ENCODE measurements around the gene RCAN1.

DNA sequence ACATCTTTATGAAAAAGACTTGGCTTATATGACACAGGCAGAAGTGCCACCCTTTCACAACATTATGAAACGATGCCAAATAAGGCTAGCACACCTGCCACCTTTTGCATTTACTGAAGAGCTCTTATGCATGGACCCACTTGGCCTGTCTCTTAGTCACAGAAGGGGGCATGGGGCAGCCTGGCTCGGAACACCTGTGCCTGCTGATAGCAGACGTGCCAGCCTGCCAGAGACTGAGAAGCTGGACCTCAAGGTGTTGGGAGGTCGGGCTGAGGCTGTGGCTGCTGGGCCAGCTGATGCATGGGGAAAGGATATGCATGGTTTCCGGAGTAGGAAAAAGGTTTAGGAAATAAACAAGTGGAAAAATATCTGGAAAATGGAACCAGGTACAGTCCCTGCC, 21.5 kb downstream of the RCAN1 start:
- TF ChIP-seq TAF1 (IDR thresholded peaks at IDR 0.05; ENCODE audit: borderline replicate concordance, insufficient read depth, low read length) (no peak), POLR2AphosphoS5 (IDR thresholded peaks at IDR 0.05; ENCODE audit: low read depth, low read length) (no peak), SIN3A (IDR thresholded peaks at IDR 0.05; ENCODE audit: borderline replicate concordance, insufficient read depth, low read length) (no peak)
